Spleen (tissue), 7 donors: Measurements from ENCODE around the gene SRSF6.

Source experiments
- POLR2A ChIP-seq, 3 donors: fragments of 450-650 bp; IDR thresholded peaks; one replicate each; pipeline ENCODE4 v1.5.1; 2017; ENCODE audit warnings: antibody characterized with exemption in 3 of 3, mild to moderate bottlenecking in 1 of 3
- POLR2AphosphoS5 ChIP-seq, 3 donors: sonication (generic); formaldehyde crosslinking; IDR thresholded peaks; one replicate each; pipeline ENCODE4 v1.5.1; 2017; ENCODE audit warnings: antibody characterized with exemption in 3 of 3
- TF ChIP-seq, protein P1 (sequence below), 11 experiments: fragments of 200-600 bp in 7 of 11; fragments of 450-650 bp in 4 of 11; sonication (generic) in 4 of 11; IDR thresholded peaks in 8 of 11; conservative IDR thresholded peaks in 3 of 11; 1 replicate in 7 of 11; 2 replicates in 4 of 11; pipeline versions ENCODE4 v1.4.0 to v1.8.0; 2016 to 2021; ENCODE audit warnings: antibody characterized with exemption in 11 of 11, inconsistent platforms in 4 of 11, mild to moderate bottlenecking in 1 of 11
- donor health status: DM: no; HTN: no; CAD: no; lungs with moderate emphysema.
- donor health status: DM: no; HTN: no; CAD: no.
- donor health status: DM: no; HTN: no; CAD: no.

DNA sequence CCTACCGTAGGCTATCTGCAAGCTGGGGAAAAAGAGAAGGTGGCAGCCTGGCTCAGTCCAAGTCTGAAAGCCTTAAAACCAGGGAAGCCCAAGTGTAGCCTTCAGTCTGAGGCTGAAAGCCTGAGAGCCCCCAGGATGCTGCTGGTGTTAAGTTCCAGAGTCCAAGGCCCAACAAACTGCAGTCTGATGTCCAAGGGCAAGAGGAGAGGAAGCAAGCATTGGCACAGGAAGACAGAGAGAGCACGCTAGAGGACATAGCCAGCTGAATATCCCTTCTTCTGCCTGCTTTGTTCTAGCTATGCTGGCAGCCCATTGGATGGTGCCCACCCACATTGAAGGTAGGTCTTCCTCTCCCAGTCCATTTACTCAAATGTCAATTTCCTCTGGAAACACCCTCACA is 37.7 kb downstream of the SRSF6 start:
- TF ChIP-seq, protein P1, sequence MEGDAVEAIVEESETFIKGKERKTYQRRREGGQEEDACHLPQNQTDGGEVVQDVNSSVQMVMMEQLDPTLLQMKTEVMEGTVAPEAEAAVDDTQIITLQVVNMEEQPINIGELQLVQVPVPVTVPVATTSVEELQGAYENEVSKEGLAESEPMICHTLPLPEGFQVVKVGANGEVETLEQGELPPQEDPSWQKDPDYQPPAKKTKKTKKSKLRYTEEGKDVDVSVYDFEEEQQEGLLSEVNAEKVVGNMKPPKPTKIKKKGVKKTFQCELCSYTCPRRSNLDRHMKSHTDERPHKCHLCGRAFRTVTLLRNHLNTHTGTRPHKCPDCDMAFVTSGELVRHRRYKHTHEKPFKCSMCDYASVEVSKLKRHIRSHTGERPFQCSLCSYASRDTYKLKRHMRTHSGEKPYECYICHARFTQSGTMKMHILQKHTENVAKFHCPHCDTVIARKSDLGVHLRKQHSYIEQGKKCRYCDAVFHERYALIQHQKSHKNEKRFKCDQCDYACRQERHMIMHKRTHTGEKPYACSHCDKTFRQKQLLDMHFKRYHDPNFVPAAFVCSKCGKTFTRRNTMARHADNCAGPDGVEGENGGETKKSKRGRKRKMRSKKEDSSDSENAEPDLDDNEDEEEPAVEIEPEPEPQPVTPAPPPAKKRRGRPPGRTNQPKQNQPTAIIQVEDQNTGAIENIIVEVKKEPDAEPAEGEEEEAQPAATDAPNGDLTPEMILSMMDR (IDR thresholded peaks at IDR 0.05 in 8 of 11, conservative IDR thresholded peaks at IDR 0.05 in 3 of 11) = no peak
- no peak for TF ChIP-seq POLR2AphosphoS5 (IDR thresholded peaks at IDR 0.05)
- no peak for TF ChIP-seq POLR2A (IDR thresholded peaks at IDR 0.05)
